ENCODE measurements around the gene CD209. TPM values are rescaled to one million over a fixed set of nuclear protein-coding genes. Genes with fewer than 3 reads are reported as not detected.

CD209 gene
- total and polyA plus RNA-seq, 2 experiments from 2014 or later, result 0.35 TPM; not detected in 1

DNA sequence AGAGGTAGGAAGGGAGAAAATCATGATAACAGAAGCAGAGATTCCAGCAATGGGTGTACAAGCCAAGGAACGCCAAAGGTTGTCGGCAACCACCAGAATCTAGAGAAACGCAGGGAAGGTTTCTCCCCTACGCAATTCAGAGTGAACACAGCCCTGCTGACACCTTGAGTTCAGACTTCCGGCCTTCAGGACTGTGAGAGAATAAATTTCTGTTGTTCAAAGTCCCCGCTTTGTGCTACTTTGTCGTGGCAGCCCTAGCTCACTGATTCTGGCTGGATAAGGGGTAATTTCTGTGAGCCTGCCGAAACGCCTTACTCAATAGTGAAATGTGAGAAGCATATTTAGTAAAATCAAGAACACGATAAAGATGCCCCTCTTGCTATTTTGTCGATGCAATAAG lies 10.1 kb downstream of the CD209 start:
- peak; percentile 23 for DNase-seq (ENCODE audit: low spot score)
- no peak for TF ChIP-seq POLR2AphosphoS5 (IDR thresholded peaks at IDR 0.05; ENCODE audit: low read depth)
- no peak for TF ChIP-seq EZH2phosphoT487 (IDR thresholded peaks at IDR 0.05; ENCODE audit: unreplicated experiment)
- no peak for TF ChIP-seq ZNF331 (CRISPR knock-in tag; IDR thresholded peaks at IDR 0.05; ENCODE audit: low read depth)
- TF ChIP-seq STAT1 (IDR thresholded peaks at IDR 0.05; ENCODE audit: unreplicated experiment), result no peak
- TF ChIP-seq, protein P1, sequence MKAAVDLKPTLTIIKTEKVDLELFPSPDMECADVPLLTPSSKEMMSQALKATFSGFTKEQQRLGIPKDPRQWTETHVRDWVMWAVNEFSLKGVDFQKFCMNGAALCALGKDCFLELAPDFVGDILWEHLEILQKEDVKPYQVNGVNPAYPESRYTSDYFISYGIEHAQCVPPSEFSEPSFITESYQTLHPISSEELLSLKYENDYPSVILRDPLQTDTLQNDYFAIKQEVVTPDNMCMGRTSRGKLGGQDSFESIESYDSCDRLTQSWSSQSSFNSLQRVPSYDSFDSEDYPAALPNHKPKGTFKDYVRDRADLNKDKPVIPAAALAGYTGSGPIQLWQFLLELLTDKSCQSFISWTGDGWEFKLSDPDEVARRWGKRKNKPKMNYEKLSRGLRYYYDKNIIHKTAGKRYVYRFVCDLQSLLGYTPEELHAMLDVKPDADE (IDR thresholded peaks at IDR 0.05), result no peak
- TF ChIP-seq, protein P2, sequence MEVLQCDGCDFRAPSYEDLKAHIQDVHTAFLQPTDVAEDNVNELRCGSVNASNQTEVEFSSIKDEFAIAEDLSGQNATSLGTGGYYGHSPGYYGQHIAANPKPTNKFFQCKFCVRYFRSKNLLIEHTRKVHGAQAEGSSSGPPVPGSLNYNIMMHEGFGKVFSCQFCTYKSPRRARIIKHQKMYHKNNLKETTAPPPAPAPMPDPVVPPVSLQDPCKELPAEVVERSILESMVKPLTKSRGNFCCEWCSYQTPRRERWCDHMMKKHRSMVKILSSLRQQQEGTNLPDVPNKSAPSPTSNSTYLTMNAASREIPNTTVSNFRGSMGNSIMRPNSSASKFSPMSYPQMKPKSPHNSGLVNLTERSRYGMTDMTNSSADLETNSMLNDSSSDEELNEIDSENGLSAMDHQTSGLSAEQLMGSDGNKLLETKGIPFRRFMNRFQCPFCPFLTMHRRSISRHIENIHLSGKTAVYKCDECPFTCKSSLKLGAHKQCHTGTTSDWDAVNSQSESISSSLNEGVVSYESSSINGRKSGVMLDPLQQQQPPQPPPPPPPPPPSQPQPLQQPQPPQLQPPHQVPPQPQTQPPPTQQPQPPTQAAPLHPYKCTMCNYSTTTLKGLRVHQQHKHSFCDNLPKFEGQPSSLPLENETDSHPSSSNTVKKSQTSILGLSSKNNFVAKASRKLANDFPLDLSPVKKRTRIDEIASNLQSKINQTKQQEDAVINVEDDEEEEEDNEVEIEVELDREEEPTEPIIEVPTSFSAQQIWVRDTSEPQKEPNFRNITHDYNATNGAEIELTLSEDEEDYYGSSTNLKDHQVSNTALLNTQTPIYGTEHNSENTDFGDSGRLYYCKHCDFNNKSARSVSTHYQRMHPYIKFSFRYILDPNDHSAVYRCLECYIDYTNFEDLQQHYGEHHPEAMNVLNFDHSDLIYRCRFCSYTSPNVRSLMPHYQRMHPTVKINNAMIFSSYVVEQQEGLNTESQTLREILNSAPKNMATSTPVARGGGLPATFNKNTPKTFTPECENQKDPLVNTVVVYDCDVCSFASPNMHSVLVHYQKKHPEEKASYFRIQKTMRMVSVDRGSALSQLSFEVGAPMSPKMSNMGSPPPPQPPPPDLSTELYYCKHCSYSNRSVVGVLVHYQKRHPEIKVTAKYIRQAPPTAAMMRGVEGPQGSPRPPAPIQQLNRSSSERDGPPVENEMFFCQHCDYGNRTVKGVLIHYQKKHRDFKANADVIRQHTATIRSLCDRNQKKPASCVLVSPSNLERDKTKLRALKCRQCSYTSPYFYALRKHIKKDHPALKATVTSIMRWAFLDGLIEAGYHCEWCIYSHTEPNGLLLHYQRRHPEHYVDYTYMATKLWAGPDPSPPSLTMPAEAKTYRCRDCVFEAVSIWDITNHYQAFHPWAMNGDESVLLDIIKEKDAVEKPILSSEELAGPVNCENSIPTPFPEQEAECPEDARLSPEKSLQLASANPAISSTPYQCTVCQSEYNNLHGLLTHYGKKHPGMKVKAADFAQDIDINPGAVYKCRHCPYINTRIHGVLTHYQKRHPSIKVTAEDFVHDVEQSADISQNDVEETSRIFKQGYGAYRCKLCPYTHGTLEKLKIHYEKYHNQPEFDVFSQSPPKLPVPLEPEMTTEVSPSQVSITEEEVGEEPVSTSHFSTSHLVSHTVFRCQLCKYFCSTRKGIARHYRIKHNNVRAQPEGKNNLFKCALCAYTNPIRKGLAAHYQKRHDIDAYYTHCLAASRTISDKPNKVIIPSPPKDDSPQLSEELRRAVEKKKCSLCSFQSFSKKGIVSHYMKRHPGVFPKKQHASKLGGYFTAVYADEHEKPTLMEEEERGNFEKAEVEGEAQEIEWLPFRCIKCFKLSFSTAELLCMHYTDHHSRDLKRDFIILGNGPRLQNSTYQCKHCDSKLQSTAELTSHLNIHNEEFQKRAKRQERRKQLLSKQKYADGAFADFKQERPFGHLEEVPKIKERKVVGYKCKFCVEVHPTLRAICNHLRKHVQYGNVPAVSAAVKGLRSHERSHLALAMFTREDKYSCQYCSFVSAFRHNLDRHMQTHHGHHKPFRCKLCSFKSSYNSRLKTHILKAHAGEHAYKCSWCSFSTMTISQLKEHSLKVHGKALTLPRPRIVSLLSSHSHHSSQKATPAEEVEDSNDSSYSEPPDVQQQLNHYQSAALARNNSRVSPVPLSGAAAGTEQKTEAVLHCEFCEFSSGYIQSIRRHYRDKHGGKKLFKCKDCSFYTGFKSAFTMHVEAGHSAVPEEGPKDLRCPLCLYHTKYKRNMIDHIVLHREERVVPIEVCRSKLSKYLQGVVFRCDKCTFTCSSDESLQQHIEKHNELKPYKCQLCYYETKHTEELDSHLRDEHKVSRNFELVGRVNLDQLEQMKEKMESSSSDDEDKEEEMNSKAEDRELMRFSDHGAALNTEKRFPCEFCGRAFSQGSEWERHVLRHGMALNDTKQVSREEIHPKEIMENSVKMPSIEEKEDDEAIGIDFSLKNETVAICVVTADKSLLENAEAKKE (CRISPR knock-in tag; IDR thresholded peaks at IDR 0.05), result no peak
- no peak for TF ChIP-seq REST (IDR thresholded peaks at IDR 0.05; ENCODE audit: unreplicated experiment)
- TF ChIP-seq JUNB (IDR thresholded peaks at IDR 0.05; ENCODE audit: unreplicated experiment), result no peak
- TF ChIP-seq EZH2 (IDR thresholded peaks at IDR 0.05; ENCODE audit: low read depth, unreplicated experiment), result no peak
- TF ChIP-seq CTCF (conservative IDR thresholded peaks at IDR 0.05; ENCODE audit: low read depth in 2 of 2), result no peak
- TF ChIP-seq ZNF114 (CRISPR knock-in tag; IDR thresholded peaks at IDR 0.05), result no peak
- no peak for TF ChIP-seq NANOG (IDR thresholded peaks at IDR 0.05; ENCODE audit: borderline replicate concordance)
- TF ChIP-seq CREB1 (CRISPR knock-in tag; IDR thresholded peaks at IDR 0.05; ENCODE audit: low read depth), result no peak
- no peak overlapping the region for H3K4me3 ChIP-seq
- H3K4me1 Mint-ChIP-seq, result peaks cover 4% of the 10 kb centered on the region; the same call in 1 of the 3 replicates
- no peaks in the 10 kb centered on the region; the same call in 2 of the 3 replicates for H3K9me3 Mint-ChIP-seq
- H4K20me1 ChIP-seq (replicated peaks; ENCODE audit: insufficient read depth), result no peaks in the 10 kb centered on the region
- ATAC-seq, result no peak
- H3K79me2 ChIP-seq (replicated peaks; ENCODE audit: insufficient read depth), result no peaks in the 10 kb centered on the region
- no peaks in the 10 kb centered on the region for H3K36me3 ChIP-seq (ENCODE audit: insufficient read depth)
- H3K4me1 ChIP-seq (ENCODE audit: insufficient read depth), result no peaks in the 10 kb centered on the region
- H3F3A ChIP-seq (replicated peaks; ENCODE audit: low read depth), result no peaks in the 10 kb centered on the region
- no peaks in the 10 kb centered on the region for H3K9me2 ChIP-seq (ENCODE audit: insufficient read depth)
- peaks cover under 1% of the 10 kb centered on the region for H3K27me3 Mint-ChIP-seq (ENCODE audit: insufficient read depth, low read depth, poor library complexity)
- peak overlapping the region; percentile 56; the same call in 1 of the 2 replicates for H2AFZ ChIP-seq
- H3K36me3 Mint-ChIP-seq (ENCODE audit: low read depth), result no peaks in the 10 kb centered on the region
- H3K4me3 Mint-ChIP-seq, result no peak overlapping the region
- no peak overlapping the region for H3K4me2 ChIP-seq
- no peak overlapping the region for H3K27ac Mint-ChIP-seq
- peaks cover 4% of the 10 kb centered on the region; the same call in 1 of the 2 replicates for H3K27me3 ChIP-seq (ENCODE audit: insufficient read depth)
- H3K27ac ChIP-seq (ENCODE audit: low read depth), result no peak overlapping the region

All from GM23338 (cell line).